IMR-90 (cell line): ENCODE measurements around the gene NFATC3. TPM values are rescaled to one million over a fixed set of nuclear protein-coding genes. Genes with fewer than 3 reads are reported as not detected.

Source experiments
- ATAC-seq: fragments of 200-7000 bp; cut with Tn5 transposase; 2 replicates; pipeline ENCODE4 v1.9.1; 2020; ENCODE audit warnings: low read depth, mild to moderate bottlenecking, moderate library complexity
- BruUV-seq: library from RNA; stranded (reverse); fragments of 400-500 nt; replicated peaks from 2 replicates; lab custom pipeline; 2021; lab: Mats Ljungman, UMichigan
- CTCF ChIA-PET: fragments of 300-600 bp; formaldehyde crosslinking; extraction: SDS; loops from one replicate; lab custom pipeline; 2021; ENCODE audit warnings: antibody characterized with exemption; lab: Yijun Ruan, JAX
- POLR2A ChIA-PET: fragments of 300-600 bp; sonication (Branson Sonifier 250); formaldehyde crosslinking; loops from one replicate; lab custom pipeline; 2022; ENCODE audit warnings: antibody characterized with exemption; ENCODE audit not compliant: unreplicated experiment; lab: Charles Lee
- DNase-seq: peaks from one replicate; pipeline ENCODE4 v3.0.0; 2013
- H2AFZ ChIP-seq: replicated peaks from 2 replicates; pipeline ENCODE3; 2013; ENCODE audit warnings: low read length, mild to moderate bottlenecking; ENCODE audit not compliant: poor library complexity
- H2AK5ac ChIP-seq: 2 replicates; pipeline ENCODE4 v1.6.1; 2013; ENCODE audit warnings: low read depth, low read length, inconsistent platforms
- H2AK9ac ChIP-seq: replicated peaks from 2 replicates; pipeline ENCODE3; 2013; ENCODE audit warnings: mild to moderate bottlenecking, low read depth, low read length, moderate library complexity; ENCODE audit not compliant: poor library complexity
- H2BK120ac ChIP-seq: 2 replicates; pipeline ENCODE4 v1.6.1; 2013; ENCODE audit warnings: low read depth, low read length, inconsistent platforms
- H2BK15ac ChIP-seq: 3 replicates; pipeline ENCODE4 v1.6.1; 2013; ENCODE audit warnings: low read depth, low read length, inconsistent platforms
- H2BK20ac ChIP-seq: 2 replicates; pipeline ENCODE4 v1.6.1; 2013; ENCODE audit warnings: low read depth, mild to moderate bottlenecking, inconsistent platforms, low read length, moderate library complexity
- H2BK5ac ChIP-seq: 2 replicates; pipeline ENCODE4 v1.6.1; 2013; ENCODE audit warnings: mild to moderate bottlenecking, low read depth, low read length, inconsistent platforms; ENCODE audit not compliant: poor library complexity, severe bottlenecking
- H3K14ac ChIP-seq: replicated peaks from 2 replicates; pipeline ENCODE4 v1.6.1; 2013; ENCODE audit warnings: low read depth, low read length, inconsistent platforms
- H3K18ac ChIP-seq: 2 replicates; pipeline ENCODE4 v1.6.1; 2013; ENCODE audit warnings: low read depth, low read length, control low read depth
- H3K23ac ChIP-seq: 2 replicates; pipeline ENCODE4 v1.6.1; 2013; ENCODE audit warnings: low read depth, low read length, inconsistent platforms
- H3K27ac ChIP-seq: 2 replicates; pipeline ENCODE4 v1.5.1; 2013; ENCODE audit warnings: mild to moderate bottlenecking, control low read depth, low read length; ENCODE audit not compliant: insufficient read depth
- H3K27me3 ChIP-seq: 2 replicates; pipeline ENCODE4 v1.6.1; 2013; ENCODE audit warnings: low read length; ENCODE audit not compliant: control insufficient read depth, insufficient read depth
- H3K36me3 ChIP-seq: 2 replicates; pipeline ENCODE4 v1.6.1; 2013; ENCODE audit warnings: low read length, mixed read lengths; ENCODE audit not compliant: control insufficient read depth, insufficient read depth
- H3K4ac ChIP-seq: 2 replicates; pipeline ENCODE4 v1.6.1; 2013; ENCODE audit warnings: low read depth, low read length, inconsistent platforms
- H3K4me1 ChIP-seq: 2 replicates; pipeline ENCODE4 v1.6.1; 2013; ENCODE audit warnings: low read length, mixed read lengths; ENCODE audit not compliant: control insufficient read depth, insufficient read depth
- H3K4me2 ChIP-seq: 2 replicates; pipeline ENCODE4 v1.6.1; 2013; ENCODE audit warnings: low read depth, mild to moderate bottlenecking, control low read depth, low read length, moderate library complexity
- H3K4me3 ChIP-seq: 2 replicates; pipeline ENCODE4 v1.5.1; 2013; ENCODE audit warnings: low read depth, mild to moderate bottlenecking, control low read depth, low read length, moderate library complexity; ENCODE audit not compliant: insufficient read depth
- H3K56ac ChIP-seq: 2 replicates; pipeline ENCODE4 v1.6.1; 2013; ENCODE audit warnings: low read length, inconsistent platforms; ENCODE audit not compliant: insufficient read depth; ENCODE audit errors: extremely low read depth
- H3K79me1 ChIP-seq, 2 experiments: 2 replicates each; pipeline ENCODE4 v1.6.1; 2013; ENCODE audit warnings: low read length in 2 of 2, inconsistent platforms in 1 of 2, low read depth in 1 of 2
- H3K9ac ChIP-seq: 2 replicates; pipeline ENCODE4 v1.6.1; 2013; ENCODE audit warnings: low read depth, low read length, control low read depth
- H3K9me1 ChIP-seq: 2 replicates; pipeline ENCODE4 v1.6.1; 2013; ENCODE audit warnings: low read length, inconsistent platforms; ENCODE audit not compliant: insufficient read depth
- H3K9me3 ChIP-seq: 2 replicates; pipeline ENCODE4 v1.6.1; 2013; ENCODE audit warnings: low read length; ENCODE audit not compliant: control insufficient read depth, insufficient read depth
- H4K20me1 ChIP-seq: 2 replicates; pipeline ENCODE4 v1.6.1; 2013; ENCODE audit warnings: low read length, inconsistent platforms; ENCODE audit not compliant: insufficient read depth
- H4K5ac ChIP-seq: 2 replicates; pipeline ENCODE4 v1.6.1; 2013; ENCODE audit warnings: mild to moderate bottlenecking, low read depth, low read length, control low read depth
- H4K8ac ChIP-seq, 2 experiments: 2 replicates each; pipeline ENCODE4 v1.6.1; 2013; ENCODE audit warnings: low read depth in 2 of 2, low read length in 2 of 2, control low read depth in 1 of 2, inconsistent platforms in 1 of 2
- H4K91ac ChIP-seq: 2 replicates; pipeline ENCODE4 v1.6.1; 2013; ENCODE audit warnings: low read depth, low read length, inconsistent platforms; ENCODE audit not compliant: insufficient read depth
- MAZ ChIP-seq: IDR thresholded peaks from 2 replicates; pipeline ENCODE4 v1.6.1; 2012; ENCODE audit warnings: low read depth, mild to moderate bottlenecking, low read length, improper control_type of control experiment, moderate library complexity, borderline replicate concordance
- SMC3 ChIP-seq: fragments of 150-350 bp; IDR thresholded peaks from 2 replicates; pipeline ENCODE4 v1.6.1; 2016; ENCODE audit warnings: low read depth, mild to moderate bottlenecking, antibody characterized with exemption, low read length, moderate library complexity
- WGBS, 2 experiments: methylation state at CpG; one replicate each; pipeline versions ENCODE4 v1.1.5 to v1.1.7; 2013; ENCODE audit warnings: missing lambda C conversion rate in 2 of 2; ENCODE audit not compliant: insufficient read length in 1 of 2; ENCODE audit errors: extremely low coverage in 2 of 2; 5-methylcytosine and 5-hydroxymethylcytosine counted together
- dilution Hi-C: fragments of 300-500 bp; cut with HindIII; formaldehyde crosslinking; loops from one replicate; pipeline ENCODE4 v1.14.3; 2018; ENCODE audit warnings: low sequenced_read_pairs; ENCODE audit not compliant: unreplicated experiment
- in situ Hi-C: fragments of 300-500 bp; cut with MboI; formaldehyde crosslinking; loops from 3 replicates; pipeline ENCODE4 v1.14.3; 2019; ENCODE audit warnings: low sequenced_read_pairs, inconsistent platforms, mixed read lengths
- intact Hi-C: fragments of 100-400 bp; cut with micrococcal nuclease; formaldehyde crosslinking; loops from 2 replicates; pipeline ENCODE4 v1.10.0; 2022
- polyA plus RNA-seq, 3 experiments: library from polyadenylated mRNA; depleted of rRNA; stranded (reverse); fragments of >200 nt; gene quantifications; 2 replicates each; pipeline ENCODE4 v1.2.3, GENCODE V29; 2012; ENCODE audit warnings: low replicate concordance in 1 of 3
- total RNA-seq: library from RNA; depleted of rRNA; stranded (reverse); fragments of >200 nt; gene quantifications from 2 replicates; pipeline ENCODE4 v1.2.3, GENCODE V29; 2012

Gene NFATC3
- total and polyA plus RNA-seq, 2 of the 4 experiments (the other 2 are of a cell fraction), result 6.3 to 21.5 TPM

GRCh38 chr16:68111379-68111778 is 26.2 kb downstream of the NFATC3 start:
- Histone ChIP-seq H3K18ac (no peak overlapping the region), H3K9ac (no peak overlapping the region), H2BK20ac (no peak overlapping the region), H4K91ac (no peak overlapping the region), H3K4me2 (no peak overlapping the region), H3K56ac (no peak overlapping the region), H4K20me1 (peaks cover 12% of the 10 kb centered on the region), H3K14ac (no peak overlapping the region), H2AK5ac (no peak overlapping the region), H3K9me1 (0 out of 2 replicates have a peak, but pooled peaks cover 5% of the 10 kb centered on the region), H3K27me3 (no peaks in the 10 kb centered on the region), H4K8ac (no peak overlapping the region), H2BK15ac (no peak overlapping the region), H2AK9ac (no peak overlapping the region), H4K5ac (no peak overlapping the region), H3K4me3 (no peak overlapping the region), H3K27ac (no peak overlapping the region), H3K9me3 (peaks cover 4% of the 10 kb centered on the region; the same call in 1 of the 2 replicates), H3K79me1 (peaks cover 21 to 57% of the 10 kb centered on the region in 2 experiments), H3K4ac (no peak overlapping the region), H3K36me3 (no peaks in the 10 kb centered on the region), H3K4me1 (no peaks in the 10 kb centered on the region), H3K23ac (no peak overlapping the region), H2AFZ (no peak overlapping the region), H2BK120ac (no peak overlapping the region), H2BK5ac (no peak overlapping the region)
- no TSS peak for BruUV-seq
- in situ Hi-C loops, result no loop called here
- no peak for TF ChIP-seq SMC3
- no peak for TF ChIP-seq MAZ
- dilution Hi-C loops, result no loop called here
- intact Hi-C loops, result no loop called here
- ChIA-PET POLR2A (no interaction called here), CTCF (no interaction called here)
- DNase-seq (no peak), ATAC-seq (no peak)
- WGBS, 2 experiments, result no CpG with 5 or more reads among the region's 2 CpGs
